Stimulated activated CD8-positive, alpha-beta memory T cell treated with anti-CD3 and anti-CD28 coated beads, Interleukin-4, amount 100 ng/mL, for 4 hours (primary cell): ENCODE results near the gene F7.
"Not testable (repeated sequence)": the region's sequence is repeated elsewhere in the genome, so short reads cannot be mapped to it uniquely, and the experiment has no call there.

Experiments
- DNase-seq, 2 donors: peaks; one replicate each; pipeline ENCODE4 v3.0.0-alpha.2; 2020; ENCODE audit warnings: low read depth in 2 of 2, low spot score in 1 of 2

F7 gene

DNA sequence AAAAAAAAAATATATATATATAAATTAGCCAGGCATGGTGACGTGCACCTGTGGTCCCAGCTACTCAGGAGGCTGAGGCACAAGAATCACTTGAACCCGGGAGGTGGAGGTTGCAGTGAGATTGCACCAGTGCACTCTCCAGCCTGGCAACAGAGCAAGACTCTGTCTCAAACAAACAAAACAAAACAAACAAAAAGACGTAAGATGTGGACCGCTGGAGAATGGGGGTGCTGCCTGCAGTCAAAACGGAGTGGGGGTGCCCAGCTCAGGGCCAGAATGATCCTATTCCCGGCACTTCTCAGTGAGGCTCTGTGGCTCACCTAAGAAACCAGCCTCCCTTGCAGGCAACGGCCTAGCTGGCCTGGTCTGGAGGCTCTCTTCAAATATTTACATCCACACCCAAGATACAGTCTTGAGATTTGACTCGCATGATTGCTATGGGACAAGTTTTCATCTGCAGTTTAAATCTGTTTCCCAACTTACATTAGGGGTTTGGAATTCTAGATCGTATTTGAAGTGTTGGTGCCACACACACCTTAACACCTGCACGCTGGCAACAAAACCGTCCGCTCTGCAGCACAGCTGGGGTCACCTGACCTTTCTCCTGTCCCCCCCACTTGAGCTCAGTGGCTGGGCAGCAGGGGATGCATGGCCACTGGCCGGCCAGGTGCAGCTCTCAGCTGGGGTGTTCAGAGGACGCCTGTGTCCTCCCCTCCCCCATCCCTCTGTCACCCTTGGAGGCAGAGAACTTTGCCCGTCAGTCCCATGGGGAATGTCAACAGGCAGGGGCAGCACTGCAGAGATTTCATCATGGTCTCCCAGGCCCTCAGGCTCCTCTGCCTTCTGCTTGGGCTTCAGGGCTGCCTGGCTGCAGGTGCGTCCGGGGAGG is at the start of gene F7:
F7 (plus strand) TSS at position 760 of the 889 bp plus-strand sequence; CDS start at position 811, 51 bp downstream.
- DNase-seq: no peak

DNA sequence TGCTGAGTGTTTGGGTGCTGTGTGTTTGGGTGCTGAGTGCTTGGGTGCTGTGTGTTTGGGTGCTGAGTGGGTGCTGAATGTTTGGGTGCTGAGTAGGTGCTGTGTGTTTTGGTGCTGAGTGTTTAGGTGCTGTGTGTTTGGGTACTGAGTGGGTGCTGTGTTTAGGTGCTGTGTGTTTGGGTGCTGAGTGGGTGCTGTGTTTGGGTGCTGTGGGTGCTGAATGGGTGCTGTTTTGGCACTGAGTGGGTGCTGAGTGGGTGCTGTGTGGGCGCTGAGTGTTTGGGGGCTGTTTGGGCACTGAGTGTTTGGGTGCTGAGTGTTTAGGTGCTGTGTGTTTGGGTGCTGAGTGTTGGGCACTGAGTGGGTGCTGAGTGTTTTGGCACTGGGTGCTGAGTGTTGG is 48.5 kb upstream of the F7 start:
- no peak for DNase-seq

DNA sequence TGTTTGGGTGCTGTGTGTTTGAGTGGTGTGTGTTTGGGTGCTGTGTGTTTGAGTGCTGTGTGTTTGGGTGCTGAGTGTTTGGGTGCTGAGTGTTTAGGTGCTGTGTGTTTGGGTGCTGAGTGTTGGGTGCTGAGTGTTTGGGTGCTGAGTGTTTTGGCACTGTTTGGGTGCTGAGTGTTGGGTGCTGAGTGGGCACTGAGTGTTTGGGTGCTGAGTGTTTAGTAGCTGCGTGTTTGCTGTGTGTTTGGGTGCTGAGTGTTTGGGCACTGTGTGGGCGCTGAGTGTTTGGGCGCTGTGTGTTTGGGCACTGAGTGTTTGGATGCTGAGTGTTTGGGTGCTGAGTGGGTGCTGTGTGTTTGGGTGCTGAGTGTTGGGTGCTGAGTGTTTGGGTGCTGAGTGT is 48.0 kb upstream of the F7 start:
- not testable (repeated sequence) for DNase-seq

DNA sequence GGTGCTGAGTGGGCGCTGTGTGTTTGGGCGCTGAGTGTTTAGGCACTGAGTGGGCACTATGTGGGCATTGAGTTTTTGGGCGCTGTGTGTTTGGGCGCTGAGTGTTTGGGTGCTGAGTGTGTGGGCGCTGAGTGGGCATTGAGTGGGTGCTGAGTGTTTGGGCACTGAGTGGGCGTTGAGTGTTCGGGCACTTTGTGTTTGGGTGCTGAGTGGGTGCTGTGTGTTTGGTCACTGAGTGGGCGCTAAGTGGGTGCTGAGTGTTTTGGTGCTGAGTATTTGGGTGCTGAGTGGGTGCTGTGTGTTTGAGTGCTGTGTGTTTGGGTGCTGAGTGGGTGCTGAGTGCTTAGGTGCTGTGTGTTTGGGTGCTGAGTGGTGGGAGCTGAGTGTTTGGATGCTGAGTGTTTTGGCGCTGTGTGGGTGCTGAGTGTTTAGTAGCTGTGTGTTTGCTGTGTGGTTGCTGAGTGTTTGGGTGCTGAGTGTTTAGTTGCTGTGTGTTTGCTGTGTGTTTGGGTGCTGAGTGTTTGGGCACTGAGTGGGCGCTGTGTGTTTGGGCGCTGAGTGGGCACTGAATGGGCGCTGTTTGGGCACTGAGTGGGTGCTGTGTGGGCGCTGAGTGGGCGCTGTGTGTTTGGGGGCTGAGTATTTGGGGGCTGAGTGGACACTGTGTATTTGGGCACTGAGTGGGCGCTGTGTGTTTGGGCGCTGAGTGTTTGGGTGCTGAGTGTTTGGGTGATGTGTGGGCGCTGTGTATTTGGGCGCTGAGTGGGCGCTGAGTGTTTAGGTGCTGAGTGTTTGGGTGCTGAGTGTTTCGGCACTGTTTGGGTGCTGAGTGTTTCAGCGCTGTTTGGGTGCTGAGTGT is 47.2 kb upstream of the F7 start:
- DNase-seq: no peak

DNA sequence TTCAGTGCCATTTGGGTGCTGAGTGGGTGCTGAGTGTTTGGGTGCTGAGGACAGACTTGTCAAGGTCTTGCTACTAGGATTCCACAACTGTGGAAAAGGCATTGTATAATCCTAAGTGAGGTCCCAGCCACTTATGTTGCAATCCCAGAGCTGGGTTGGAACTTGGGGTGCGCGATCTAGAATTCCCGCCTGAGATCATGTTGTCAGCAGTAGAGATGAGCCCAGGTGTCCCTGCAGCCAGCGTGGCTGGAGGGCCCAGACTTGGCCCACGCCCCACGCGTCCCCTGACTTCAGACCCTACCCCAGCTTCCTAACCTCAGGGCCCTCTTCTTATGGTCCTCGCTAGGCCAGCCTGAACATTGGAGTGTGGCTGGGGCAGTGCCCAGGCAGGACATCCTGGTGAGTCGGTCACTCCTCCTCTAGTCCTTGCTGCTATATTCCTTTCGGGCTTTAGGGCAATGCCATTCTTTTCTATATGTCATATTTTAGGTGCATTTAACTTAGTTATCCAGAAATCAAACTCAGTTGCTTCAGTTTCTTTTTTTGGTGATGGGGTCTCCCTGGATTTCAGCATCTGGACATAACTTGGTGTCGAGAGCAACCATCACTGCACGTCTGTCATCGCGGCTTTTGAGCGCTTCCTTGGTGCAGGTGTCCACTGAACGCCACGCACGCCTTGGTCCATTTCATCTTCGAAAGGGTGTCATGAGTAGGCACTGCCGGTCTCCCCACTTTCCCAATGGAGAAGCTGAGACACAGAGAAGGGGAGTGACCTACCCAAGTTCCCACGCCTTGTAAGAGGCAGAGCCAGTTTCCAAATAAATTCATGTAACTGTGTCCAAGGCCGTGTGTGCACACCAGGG is 46.4 kb upstream of the F7 start:
- no peak for DNase-seq

GRCh38 chr13:113059891-113060290 is 45.7 kb upstream of the F7 start:
- no peak for DNase-seq

GRCh38 chr13:113060557-113061270 is 44.9 kb upstream of the F7 start:
- DNase-seq: no peak

GRCh38 chr13:113061271-113061625 is 44.3 kb upstream of the F7 start:
- no peak for DNase-seq

GRCh38 chr13:113061796-113062425 is 43.7 kb upstream of the F7 start:
- DNase-seq: no peak

GRCh38 chr13:113062691-113063090 is 42.9 kb upstream of the F7 start:
- no peak for DNase-seq

DNA sequence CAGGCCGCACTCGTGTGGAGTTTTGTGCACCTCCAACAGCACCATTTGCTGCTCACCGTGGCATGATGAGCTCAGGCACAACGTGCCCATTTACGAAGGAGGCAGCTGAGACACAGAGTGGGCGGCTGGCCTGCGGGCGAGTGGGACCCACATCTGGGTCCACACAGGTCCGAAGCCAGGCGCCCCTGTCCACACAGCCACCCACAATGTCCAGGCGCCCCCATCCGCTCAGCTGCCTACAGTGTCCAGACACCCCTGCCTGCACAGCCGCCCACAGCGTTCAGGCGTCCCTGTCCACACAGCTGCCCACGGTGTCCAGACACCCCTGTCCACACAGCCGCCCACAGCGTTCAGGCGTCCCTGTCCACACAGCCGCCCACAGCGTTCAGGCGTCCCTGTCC is 42.5 kb upstream of the F7 start:
- DNase-seq: no peak

DNA sequence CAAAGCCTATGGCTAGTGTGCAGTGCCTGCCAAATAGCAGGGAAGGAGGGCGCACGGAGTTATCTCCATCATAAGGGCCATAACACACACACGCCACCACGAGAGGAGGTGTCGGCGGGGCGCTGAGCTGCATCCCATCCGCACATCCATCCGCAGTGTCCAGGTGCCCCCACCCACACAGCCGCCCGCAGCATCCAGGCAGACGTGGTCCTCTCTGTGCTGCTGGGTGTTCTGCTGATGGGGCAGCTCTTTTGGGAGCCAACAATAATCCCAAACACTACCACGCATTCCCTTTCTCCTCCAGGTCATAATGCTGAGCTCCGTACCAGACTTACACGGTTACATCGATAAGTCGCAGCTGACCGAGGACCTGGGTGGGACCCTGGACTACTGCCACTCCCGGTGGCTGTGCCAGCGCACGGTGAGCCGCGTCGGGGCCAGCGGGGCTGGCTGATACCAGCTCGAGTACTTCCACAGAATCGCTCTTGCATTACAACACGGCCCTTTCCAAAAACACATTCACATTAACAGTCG is 41.5 kb upstream of the F7 start:
- DNase-seq: no peak

DNA sequence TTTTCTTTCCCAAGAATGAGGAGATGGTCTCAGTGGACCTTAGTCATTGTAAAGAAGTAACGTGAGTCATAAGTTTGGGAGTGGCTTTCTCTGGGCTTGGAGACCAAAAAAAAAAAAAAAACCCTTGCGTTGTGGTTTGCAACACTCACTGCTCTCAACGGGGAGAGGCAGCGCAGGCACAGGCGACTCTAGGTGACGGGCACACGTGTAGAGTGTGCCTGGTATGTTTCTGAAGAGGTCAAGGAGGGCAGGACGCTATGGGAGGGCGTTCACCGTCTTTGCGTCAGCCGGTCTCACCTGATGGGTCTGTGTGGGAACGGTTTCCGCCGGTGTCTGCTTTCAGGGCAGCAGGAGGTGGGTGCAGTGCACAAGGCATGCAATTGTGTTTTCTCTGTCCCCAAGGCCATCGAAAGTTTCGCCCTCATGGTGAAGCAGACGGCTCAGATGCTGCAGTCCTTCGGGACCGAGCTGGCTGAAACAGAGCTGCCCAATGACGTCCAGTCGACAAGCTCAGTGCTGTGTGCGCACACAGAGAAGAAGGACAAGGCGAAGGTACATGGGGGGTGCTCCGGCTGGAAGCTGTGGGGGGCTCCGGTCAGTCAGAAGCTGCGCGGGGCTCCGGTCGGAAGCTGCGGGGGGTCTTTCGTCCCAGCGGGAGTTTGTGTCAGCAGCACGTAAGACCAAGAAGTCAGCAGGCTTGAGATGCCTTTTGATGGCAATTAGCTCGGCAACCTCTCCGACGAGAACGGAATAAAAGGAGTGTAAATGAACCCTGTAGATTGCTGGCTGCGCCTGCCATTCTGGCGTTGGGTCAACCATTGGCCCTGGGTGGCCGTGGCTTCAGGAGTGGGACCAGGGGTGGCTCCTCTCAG is 40.8 kb upstream of the F7 start:
- DNase-seq: no peak

DNA sequence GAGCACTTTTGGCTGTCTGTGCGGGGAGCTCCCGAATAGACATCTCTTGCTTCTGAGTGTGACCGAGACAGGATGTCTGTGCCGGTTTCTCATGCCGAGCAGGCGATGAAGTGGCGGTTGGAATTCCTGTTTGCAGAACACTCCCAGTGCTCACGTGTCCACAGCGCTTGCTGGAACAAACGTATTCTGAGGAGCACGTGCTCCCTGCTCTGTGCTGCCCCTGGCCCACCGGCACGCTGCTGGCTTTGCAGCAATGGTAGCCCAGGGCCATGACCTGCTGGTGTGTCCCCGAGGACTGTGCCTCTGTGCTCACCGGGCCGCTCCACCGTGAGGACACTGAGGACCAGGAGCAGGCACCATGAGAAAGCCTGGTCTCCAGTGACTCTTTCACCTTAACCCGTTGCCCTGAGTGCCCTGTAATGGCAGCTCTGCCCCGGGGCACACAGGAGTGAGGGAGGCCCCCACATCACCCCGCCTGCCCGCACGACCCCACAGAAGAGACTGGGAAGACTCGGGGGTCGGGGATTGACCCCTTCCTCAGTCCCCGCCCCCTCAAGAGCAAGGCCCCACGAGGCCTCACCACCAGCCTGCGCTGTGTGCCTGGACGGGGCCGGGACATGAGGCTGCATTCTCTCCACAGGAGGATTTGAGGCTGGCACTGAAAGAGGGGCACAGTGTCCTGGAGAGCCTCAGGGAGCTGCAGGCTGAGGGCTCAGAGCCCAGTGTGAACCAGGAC is 40.0 kb upstream of the F7 start:
- no peak for DNase-seq

GRCh38 chr13:113066142-113066455 is 39.5 kb upstream of the F7 start:
- no peak for DNase-seq

GRCh38 chr13:113066746-113067145 is 38.8 kb upstream of the F7 start:
- DNase-seq: no peak

GRCh38 chr13:113069861-113070805 is 35.5 kb upstream of the F7 start:
- no peak for DNase-seq
